GM23338 (cell line): ENCODE measurements around the gene PXDN. TPM values are rescaled to one million over a fixed set of nuclear protein-coding genes. Genes with fewer than 3 reads are reported as not detected.

ENCODE experiments used
- ATAC-seq: fragments of 200-7000 bp; cut with Tn5 transposase; 3 replicates; pipeline ENCODE4 v1.9.1; 2020
- DNase-seq: peaks from one replicate; pipeline ENCODE4 v3.0.0-alpha.2; 2015; ENCODE audit warnings: low spot score
- H2AFZ ChIP-seq: fragments of 200-600 bp; sonication (generic); 2 replicates; pipeline ENCODE4 v1.8.0; 2016; ENCODE audit warnings: antibody characterized with exemption, mild to moderate bottlenecking, moderate library complexity
- H3F3A ChIP-seq: fragments of 200-600 bp; sonication (generic); replicated peaks from 2 replicates; pipeline ENCODE4 v1.8.0; 2017; ENCODE audit warnings: antibody characterized with exemption, mixed run types, low read depth
- H3K27ac ChIP-seq: fragments of 200-600 bp; sonication (generic); 2 replicates; pipeline ENCODE4 v1.6.1; 2016; ENCODE audit warnings: low read depth
- H3K27me3 ChIP-seq: fragments of 200-600 bp; sonication (generic); 2 replicates; pipeline ENCODE4 v1.8.0; 2016; ENCODE audit warnings: mild to moderate bottlenecking, mixed run types, moderate library complexity; ENCODE audit not compliant: insufficient read depth
- H3K36me3 ChIP-seq: fragments of 200-600 bp; sonication (generic); 2 replicates; pipeline ENCODE4 v1.8.0; 2016; ENCODE audit warnings: mild to moderate bottlenecking; ENCODE audit not compliant: insufficient read depth
- H3K4me1 ChIP-seq: fragments of 200-600 bp; sonication (generic); 2 replicates; pipeline ENCODE4 v1.8.0; 2016; ENCODE audit warnings: mild to moderate bottlenecking, moderate library complexity; ENCODE audit not compliant: insufficient read depth
- H3K4me2 ChIP-seq: fragments of 200-600 bp; sonication (generic); 2 replicates; pipeline ENCODE4 v1.7.1; 2017; ENCODE audit warnings: mixed run types
- H3K4me3 ChIP-seq: fragments of 200-600 bp; sonication (generic); 2 replicates; pipeline ENCODE4 v1.6.1; 2016; ENCODE audit warnings: mixed run types
- H3K79me2 ChIP-seq: fragments of 200-600 bp; sonication (generic); replicated peaks from 2 replicates; pipeline ENCODE4 v1.8.0; 2017; ENCODE audit warnings: mild to moderate bottlenecking; ENCODE audit not compliant: insufficient read depth
- H3K9me2 ChIP-seq: fragments of 200-600 bp; sonication (generic); 2 replicates; pipeline ENCODE4 v1.8.0; 2017; ENCODE audit not compliant: insufficient read depth
- H4K20me1 ChIP-seq: fragments of 200-600 bp; sonication (generic); replicated peaks from 2 replicates; pipeline ENCODE4 v1.8.0; 2017; ENCODE audit warnings: mild to moderate bottlenecking; ENCODE audit not compliant: insufficient read depth
- H3K27ac Mint-ChIP-seq: 2 replicates; pipeline ENCODE4 v1.8.0; 2020; ENCODE audit warnings: inconsistent platforms, mild to moderate bottlenecking, moderate library complexity, mixed read lengths
- H3K27me3 Mint-ChIP-seq: 3 replicates; pipeline ENCODE4 v1.8.0; 2022; ENCODE audit warnings: low read depth, mild to moderate bottlenecking, moderate library complexity, mixed read lengths, inconsistent platforms; ENCODE audit not compliant: insufficient read depth, poor library complexity
- H3K36me3 Mint-ChIP-seq: 3 replicates; pipeline ENCODE4 v1.8.0; 2021; ENCODE audit warnings: low read depth, mild to moderate bottlenecking, inconsistent platforms, moderate library complexity, mixed read lengths
- H3K4me1 Mint-ChIP-seq: 3 replicates; pipeline ENCODE4 v1.8.0; 2020; ENCODE audit warnings: mild to moderate bottlenecking, inconsistent platforms, mixed read lengths
- H3K4me3 Mint-ChIP-seq: 3 replicates; pipeline ENCODE4 v1.8.0; 2021; ENCODE audit warnings: moderate library complexity, mild to moderate bottlenecking, inconsistent platforms, mixed read lengths
- H3K9me3 Mint-ChIP-seq: 3 replicates; pipeline ENCODE4 v1.8.0; 2020; ENCODE audit warnings: moderate library complexity, mild to moderate bottlenecking, inconsistent platforms, mixed read lengths
- CREB1 ChIP-seq: fragments of 250-450 bp; sonication (Bioruptor Pico); IDR thresholded peaks from 2 replicates; pipeline ENCODE4 v1.5.0; 2020; ENCODE audit warnings: low read depth, mild to moderate bottlenecking, moderate library complexity
- EZH2 ChIP-seq: fragments of 200-600 bp; sonication (generic); IDR thresholded peaks from one replicate; pipeline ENCODE4 v1.8.0; 2017; ENCODE audit warnings: antibody characterized with exemption, mild to moderate bottlenecking, low read depth; ENCODE audit not compliant: unreplicated experiment
- JUNB ChIP-seq: IDR thresholded peaks from one replicate; pipeline ENCODE4 v1.6.1; 2016; ENCODE audit warnings: antibody characterized with exemption; ENCODE audit not compliant: unreplicated experiment
- NANOG ChIP-seq: IDR thresholded peaks from 2 replicates; pipeline ENCODE4 v1.6.1; 2016; ENCODE audit warnings: antibody characterized with exemption, borderline replicate concordance
- POLR2AphosphoS5 ChIP-seq: IDR thresholded peaks from 2 replicates; pipeline ENCODE4 v1.6.1; 2016; ENCODE audit warnings: antibody characterized with exemption, low read depth
- STAT1 ChIP-seq: IDR thresholded peaks from one replicate; pipeline ENCODE4 v1.6.1; 2016; ENCODE audit warnings: antibody characterized with exemption; ENCODE audit not compliant: unreplicated experiment
- ZNF114 ChIP-seq: fragments of 250-450 bp; sonication (Bioruptor Pico); IDR thresholded peaks from 2 replicates; pipeline ENCODE4 v1.5.0; 2020; ENCODE audit warnings: mild to moderate bottlenecking, moderate library complexity
- ZNF331 ChIP-seq: fragments of 250-450 bp; sonication (Bioruptor Pico); IDR thresholded peaks from 2 replicates; pipeline ENCODE4 v1.5.0; 2020; ENCODE audit warnings: low read depth, mild to moderate bottlenecking, moderate library complexity
- polyA plus RNA-seq: library from polyadenylated mRNA; unstranded; fragments of >200 nt; fragmentation: Nextera tagmentation; extraction: Ambion mirVana; gene quantifications from 2 replicates; pipeline ENCODE4 v1.2.1, GENCODE V29; 2016
- total RNA-seq: library from RNA; depleted of rRNA; stranded (reverse); fragments of >200 nt; shearing (Covaris generic); gene quantifications from 2 replicates; pipeline ENCODE4 v1.2.3, GENCODE V29; 2014
- TF ChIP-seq, protein P1 (sequence below): IDR thresholded peaks from 2 replicates; pipeline ENCODE4 v1.6.1; 2016; ENCODE audit warnings: antibody characterized with exemption
- TF ChIP-seq, protein P2 (sequence below): IDR thresholded peaks from one replicate; pipeline ENCODE4 v1.6.1; 2018; ENCODE audit warnings: antibody characterized with exemption; ENCODE audit not compliant: unreplicated experiment
- TF ChIP-seq, protein P3 (sequence below): fragments of 250-450 bp; sonication (Bioruptor Pico); IDR thresholded peaks from 2 replicates; pipeline ENCODE4 v1.5.0; 2020; ENCODE audit warnings: mild to moderate bottlenecking, moderate library complexity
- TF ChIP-seq, protein P4 (sequence below), 2 experiments: fragments of 200-600 bp in 1 of 2; sonication (generic) in 1 of 2; conservative IDR thresholded peaks; 2 replicates each; pipeline versions ENCODE4 v1.5.1 to v1.6.1; 2016 to 2017; ENCODE audit warnings: antibody characterized with exemption in 2 of 2, low read depth in 2 of 2, mild to moderate bottlenecking in 2 of 2, moderate library complexity in 1 of 2

Gene PXDN
- total and polyA plus RNA-seq, 2 experiments from 2014 or later = 42.2 to 225 TPM

DNA sequence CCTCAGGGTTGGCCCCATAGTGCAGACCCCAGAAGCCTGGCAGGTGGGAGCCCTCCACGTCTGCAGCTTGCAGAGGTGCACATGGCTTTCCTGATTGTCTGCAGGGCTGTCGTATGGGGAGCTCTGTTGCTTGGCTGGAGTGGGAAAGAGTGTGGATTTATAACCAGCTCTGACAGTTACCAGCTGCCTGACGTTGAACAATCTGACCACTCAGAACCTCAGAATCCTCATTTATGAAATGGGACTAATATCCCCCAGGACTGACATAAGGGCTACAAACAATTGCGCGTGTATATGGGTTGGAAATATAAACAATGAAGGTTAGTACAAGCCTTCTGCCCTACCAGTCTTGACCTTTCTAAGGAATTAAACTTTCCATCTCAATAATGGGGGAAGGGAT is 13.9 kb upstream of the PXDN start (continued):
- TF ChIP-seq ZNF331 (CRISPR knock-in tag) (no peak), EZH2 (no peak)
- TF ChIP-seq, protein P1, sequence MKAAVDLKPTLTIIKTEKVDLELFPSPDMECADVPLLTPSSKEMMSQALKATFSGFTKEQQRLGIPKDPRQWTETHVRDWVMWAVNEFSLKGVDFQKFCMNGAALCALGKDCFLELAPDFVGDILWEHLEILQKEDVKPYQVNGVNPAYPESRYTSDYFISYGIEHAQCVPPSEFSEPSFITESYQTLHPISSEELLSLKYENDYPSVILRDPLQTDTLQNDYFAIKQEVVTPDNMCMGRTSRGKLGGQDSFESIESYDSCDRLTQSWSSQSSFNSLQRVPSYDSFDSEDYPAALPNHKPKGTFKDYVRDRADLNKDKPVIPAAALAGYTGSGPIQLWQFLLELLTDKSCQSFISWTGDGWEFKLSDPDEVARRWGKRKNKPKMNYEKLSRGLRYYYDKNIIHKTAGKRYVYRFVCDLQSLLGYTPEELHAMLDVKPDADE = no peak

DNA sequence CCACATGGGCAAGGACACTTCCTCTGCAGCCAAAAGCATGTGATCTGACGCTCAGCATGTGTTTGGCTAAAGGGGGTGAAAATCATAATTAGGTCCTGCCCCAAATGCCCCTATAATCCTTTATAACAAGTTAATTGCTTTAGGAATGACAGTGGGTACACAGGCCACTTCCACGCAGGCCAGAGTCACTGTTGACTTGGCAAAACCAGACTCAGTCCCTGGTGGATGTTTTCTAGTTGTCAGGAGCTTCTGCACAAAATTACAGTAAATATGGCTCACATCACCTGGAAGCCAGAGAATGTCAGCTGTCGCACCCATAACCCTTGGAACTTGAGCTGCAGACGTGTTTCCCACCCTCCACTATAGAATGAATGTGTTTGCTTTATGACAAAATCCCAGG is 13.3 kb upstream of the PXDN start:
- Histone ChIP-seq H3K9me2 (no peaks in the 10 kb centered on the region), H3K4me1 (no peaks in the 10 kb centered on the region), H3F3A (no peaks in the 10 kb centered on the region), H4K20me1 (no peaks in the 10 kb centered on the region), H3K4me2 (no peak overlapping the region), H2AFZ (no peak overlapping the region), H3K27me3 (no peaks in the 10 kb centered on the region), H3K4me3 (no peak overlapping the region), H3K27ac (no peak overlapping the region), H3K79me2 (no peaks in the 10 kb centered on the region), H3K36me3 (no peaks in the 10 kb centered on the region)
- Mint-ChIP-seq H3K27ac (no peak overlapping the region), H3K4me1 (no peaks in the 10 kb centered on the region), H3K9me3 (peaks cover 70% of the 10 kb centered on the region), H3K27me3 (peaks cover 11% of the 10 kb centered on the region), H3K4me3 (no peak overlapping the region), H3K36me3 (peaks cover 30% of the 10 kb centered on the region)
- no peak for DNase-seq
- no peak for ATAC-seq
- TF ChIP-seq STAT1 = no peak
- TF ChIP-seq, protein P2, sequence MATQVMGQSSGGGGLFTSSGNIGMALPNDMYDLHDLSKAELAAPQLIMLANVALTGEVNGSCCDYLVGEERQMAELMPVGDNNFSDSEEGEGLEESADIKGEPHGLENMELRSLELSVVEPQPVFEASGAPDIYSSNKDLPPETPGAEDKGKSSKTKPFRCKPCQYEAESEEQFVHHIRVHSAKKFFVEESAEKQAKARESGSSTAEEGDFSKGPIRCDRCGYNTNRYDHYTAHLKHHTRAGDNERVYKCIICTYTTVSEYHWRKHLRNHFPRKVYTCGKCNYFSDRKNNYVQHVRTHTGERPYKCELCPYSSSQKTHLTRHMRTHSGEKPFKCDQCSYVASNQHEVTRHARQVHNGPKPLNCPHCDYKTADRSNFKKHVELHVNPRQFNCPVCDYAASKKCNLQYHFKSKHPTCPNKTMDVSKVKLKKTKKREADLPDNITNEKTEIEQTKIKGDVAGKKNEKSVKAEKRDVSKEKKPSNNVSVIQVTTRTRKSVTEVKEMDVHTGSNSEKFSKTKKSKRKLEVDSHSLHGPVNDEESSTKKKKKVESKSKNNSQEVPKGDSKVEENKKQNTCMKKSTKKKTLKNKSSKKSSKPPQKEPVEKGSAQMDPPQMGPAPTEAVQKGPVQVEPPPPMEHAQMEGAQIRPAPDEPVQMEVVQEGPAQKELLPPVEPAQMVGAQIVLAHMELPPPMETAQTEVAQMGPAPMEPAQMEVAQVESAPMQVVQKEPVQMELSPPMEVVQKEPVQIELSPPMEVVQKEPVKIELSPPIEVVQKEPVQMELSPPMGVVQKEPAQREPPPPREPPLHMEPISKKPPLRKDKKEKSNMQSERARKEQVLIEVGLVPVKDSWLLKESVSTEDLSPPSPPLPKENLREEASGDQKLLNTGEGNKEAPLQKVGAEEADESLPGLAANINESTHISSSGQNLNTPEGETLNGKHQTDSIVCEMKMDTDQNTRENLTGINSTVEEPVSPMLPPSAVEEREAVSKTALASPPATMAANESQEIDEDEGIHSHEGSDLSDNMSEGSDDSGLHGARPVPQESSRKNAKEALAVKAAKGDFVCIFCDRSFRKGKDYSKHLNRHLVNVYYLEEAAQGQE = no peak
- TF ChIP-seq, protein P3, sequence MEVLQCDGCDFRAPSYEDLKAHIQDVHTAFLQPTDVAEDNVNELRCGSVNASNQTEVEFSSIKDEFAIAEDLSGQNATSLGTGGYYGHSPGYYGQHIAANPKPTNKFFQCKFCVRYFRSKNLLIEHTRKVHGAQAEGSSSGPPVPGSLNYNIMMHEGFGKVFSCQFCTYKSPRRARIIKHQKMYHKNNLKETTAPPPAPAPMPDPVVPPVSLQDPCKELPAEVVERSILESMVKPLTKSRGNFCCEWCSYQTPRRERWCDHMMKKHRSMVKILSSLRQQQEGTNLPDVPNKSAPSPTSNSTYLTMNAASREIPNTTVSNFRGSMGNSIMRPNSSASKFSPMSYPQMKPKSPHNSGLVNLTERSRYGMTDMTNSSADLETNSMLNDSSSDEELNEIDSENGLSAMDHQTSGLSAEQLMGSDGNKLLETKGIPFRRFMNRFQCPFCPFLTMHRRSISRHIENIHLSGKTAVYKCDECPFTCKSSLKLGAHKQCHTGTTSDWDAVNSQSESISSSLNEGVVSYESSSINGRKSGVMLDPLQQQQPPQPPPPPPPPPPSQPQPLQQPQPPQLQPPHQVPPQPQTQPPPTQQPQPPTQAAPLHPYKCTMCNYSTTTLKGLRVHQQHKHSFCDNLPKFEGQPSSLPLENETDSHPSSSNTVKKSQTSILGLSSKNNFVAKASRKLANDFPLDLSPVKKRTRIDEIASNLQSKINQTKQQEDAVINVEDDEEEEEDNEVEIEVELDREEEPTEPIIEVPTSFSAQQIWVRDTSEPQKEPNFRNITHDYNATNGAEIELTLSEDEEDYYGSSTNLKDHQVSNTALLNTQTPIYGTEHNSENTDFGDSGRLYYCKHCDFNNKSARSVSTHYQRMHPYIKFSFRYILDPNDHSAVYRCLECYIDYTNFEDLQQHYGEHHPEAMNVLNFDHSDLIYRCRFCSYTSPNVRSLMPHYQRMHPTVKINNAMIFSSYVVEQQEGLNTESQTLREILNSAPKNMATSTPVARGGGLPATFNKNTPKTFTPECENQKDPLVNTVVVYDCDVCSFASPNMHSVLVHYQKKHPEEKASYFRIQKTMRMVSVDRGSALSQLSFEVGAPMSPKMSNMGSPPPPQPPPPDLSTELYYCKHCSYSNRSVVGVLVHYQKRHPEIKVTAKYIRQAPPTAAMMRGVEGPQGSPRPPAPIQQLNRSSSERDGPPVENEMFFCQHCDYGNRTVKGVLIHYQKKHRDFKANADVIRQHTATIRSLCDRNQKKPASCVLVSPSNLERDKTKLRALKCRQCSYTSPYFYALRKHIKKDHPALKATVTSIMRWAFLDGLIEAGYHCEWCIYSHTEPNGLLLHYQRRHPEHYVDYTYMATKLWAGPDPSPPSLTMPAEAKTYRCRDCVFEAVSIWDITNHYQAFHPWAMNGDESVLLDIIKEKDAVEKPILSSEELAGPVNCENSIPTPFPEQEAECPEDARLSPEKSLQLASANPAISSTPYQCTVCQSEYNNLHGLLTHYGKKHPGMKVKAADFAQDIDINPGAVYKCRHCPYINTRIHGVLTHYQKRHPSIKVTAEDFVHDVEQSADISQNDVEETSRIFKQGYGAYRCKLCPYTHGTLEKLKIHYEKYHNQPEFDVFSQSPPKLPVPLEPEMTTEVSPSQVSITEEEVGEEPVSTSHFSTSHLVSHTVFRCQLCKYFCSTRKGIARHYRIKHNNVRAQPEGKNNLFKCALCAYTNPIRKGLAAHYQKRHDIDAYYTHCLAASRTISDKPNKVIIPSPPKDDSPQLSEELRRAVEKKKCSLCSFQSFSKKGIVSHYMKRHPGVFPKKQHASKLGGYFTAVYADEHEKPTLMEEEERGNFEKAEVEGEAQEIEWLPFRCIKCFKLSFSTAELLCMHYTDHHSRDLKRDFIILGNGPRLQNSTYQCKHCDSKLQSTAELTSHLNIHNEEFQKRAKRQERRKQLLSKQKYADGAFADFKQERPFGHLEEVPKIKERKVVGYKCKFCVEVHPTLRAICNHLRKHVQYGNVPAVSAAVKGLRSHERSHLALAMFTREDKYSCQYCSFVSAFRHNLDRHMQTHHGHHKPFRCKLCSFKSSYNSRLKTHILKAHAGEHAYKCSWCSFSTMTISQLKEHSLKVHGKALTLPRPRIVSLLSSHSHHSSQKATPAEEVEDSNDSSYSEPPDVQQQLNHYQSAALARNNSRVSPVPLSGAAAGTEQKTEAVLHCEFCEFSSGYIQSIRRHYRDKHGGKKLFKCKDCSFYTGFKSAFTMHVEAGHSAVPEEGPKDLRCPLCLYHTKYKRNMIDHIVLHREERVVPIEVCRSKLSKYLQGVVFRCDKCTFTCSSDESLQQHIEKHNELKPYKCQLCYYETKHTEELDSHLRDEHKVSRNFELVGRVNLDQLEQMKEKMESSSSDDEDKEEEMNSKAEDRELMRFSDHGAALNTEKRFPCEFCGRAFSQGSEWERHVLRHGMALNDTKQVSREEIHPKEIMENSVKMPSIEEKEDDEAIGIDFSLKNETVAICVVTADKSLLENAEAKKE (CRISPR knock-in tag) = no peak
- TF ChIP-seq CREB1 (CRISPR knock-in tag) = no peak
- no peak for TF ChIP-seq NANOG
- TF ChIP-seq JUNB = no peak
- no peak for TF ChIP-seq ZNF114
- no peak for TF ChIP-seq EZH2
- TF ChIP-seq, protein P4, sequence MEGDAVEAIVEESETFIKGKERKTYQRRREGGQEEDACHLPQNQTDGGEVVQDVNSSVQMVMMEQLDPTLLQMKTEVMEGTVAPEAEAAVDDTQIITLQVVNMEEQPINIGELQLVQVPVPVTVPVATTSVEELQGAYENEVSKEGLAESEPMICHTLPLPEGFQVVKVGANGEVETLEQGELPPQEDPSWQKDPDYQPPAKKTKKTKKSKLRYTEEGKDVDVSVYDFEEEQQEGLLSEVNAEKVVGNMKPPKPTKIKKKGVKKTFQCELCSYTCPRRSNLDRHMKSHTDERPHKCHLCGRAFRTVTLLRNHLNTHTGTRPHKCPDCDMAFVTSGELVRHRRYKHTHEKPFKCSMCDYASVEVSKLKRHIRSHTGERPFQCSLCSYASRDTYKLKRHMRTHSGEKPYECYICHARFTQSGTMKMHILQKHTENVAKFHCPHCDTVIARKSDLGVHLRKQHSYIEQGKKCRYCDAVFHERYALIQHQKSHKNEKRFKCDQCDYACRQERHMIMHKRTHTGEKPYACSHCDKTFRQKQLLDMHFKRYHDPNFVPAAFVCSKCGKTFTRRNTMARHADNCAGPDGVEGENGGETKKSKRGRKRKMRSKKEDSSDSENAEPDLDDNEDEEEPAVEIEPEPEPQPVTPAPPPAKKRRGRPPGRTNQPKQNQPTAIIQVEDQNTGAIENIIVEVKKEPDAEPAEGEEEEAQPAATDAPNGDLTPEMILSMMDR (conservative IDR thresholded peaks at IDR 0.05; ENCODE audit: low read depth in 2 of 2) = no peak
- TF ChIP-seq, protein P1 = no peak
- TF ChIP-seq POLR2AphosphoS5 = no peak
- no peak for TF ChIP-seq ZNF331 (CRISPR knock-in tag)
